Esophagus squamous epithelium (tissue), 4 donors: Measurements from ENCODE around the gene TSPYL4.

Source experiments
- POLR2A ChIP-seq, 4 donors: fragments of 450-650 bp; IDR thresholded peaks; one replicate each; pipeline ENCODE4 v1.6.1; 2017; ENCODE audit warnings: antibody characterized with exemption in 4 of 4, mild to moderate bottlenecking in 4 of 4, moderate library complexity in 3 of 4
- TF ChIP-seq, protein P1 (sequence below), 6 experiments: fragments of 450-650 bp in 4 of 6; fragments of 200-600 bp in 2 of 6; sonication (generic) in 2 of 6; IDR thresholded peaks; one replicate each; pipeline ENCODE4 v1.5.1; 2016 to 2019; ENCODE audit warnings: antibody characterized with exemption in 6 of 6, mild to moderate bottlenecking in 4 of 6, moderate library complexity in 4 of 6

DNA sequence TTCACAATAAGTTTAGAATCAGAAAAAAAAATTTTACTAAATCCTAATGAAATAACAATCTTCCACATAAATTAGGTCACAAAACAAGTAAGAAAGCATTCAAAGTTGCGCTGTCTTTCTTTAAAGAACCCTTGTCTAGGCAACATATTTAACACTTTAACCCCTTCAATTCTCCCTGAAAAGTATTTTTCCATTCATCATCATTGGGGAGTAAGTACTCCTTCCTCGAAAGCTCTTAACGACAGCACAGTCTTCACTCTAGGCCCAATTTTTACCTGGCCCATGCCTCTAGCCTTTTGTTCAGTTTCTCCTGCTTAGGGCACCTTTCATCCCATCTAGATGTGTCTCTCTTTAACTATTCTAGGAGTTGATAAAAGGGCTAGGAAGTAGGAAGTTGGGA, 23.2 kb upstream of the TSPYL4 start:
- TF ChIP-seq, protein P1, sequence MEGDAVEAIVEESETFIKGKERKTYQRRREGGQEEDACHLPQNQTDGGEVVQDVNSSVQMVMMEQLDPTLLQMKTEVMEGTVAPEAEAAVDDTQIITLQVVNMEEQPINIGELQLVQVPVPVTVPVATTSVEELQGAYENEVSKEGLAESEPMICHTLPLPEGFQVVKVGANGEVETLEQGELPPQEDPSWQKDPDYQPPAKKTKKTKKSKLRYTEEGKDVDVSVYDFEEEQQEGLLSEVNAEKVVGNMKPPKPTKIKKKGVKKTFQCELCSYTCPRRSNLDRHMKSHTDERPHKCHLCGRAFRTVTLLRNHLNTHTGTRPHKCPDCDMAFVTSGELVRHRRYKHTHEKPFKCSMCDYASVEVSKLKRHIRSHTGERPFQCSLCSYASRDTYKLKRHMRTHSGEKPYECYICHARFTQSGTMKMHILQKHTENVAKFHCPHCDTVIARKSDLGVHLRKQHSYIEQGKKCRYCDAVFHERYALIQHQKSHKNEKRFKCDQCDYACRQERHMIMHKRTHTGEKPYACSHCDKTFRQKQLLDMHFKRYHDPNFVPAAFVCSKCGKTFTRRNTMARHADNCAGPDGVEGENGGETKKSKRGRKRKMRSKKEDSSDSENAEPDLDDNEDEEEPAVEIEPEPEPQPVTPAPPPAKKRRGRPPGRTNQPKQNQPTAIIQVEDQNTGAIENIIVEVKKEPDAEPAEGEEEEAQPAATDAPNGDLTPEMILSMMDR (IDR thresholded peaks at IDR 0.05): no peak
- TF ChIP-seq POLR2A (IDR thresholded peaks at IDR 0.05): no peak
